Fibroblast of lung (primary cell): ENCODE results near the gene PADI1.

Source experiments
- EZH2 ChIP-seq: IDR thresholded peaks from 2 replicates; pipeline ENCODE4 v1.5.1; 2012; ENCODE audit warnings: low read length, control low read depth, mild to moderate bottlenecking; ENCODE audit errors: missing control alignments
- TF ChIP-seq, protein P1 (sequence below), 2 donors: IDR thresholded peaks in 1 of 2; conservative IDR thresholded peaks in 1 of 2; 1 replicate in 1 of 2; 2 replicates in 1 of 2; pipeline ENCODE4 v1.5.1; 2011 to 2012; ENCODE audit warnings: low read length in 2 of 2, control low read depth in 1 of 2, inconsistent platforms in 1 of 2, low read depth in 1 of 2, mild to moderate bottlenecking in 1 of 2

GRCh38 chr1:17233675-17234320, 28.9 kb downstream of the PADI1 start:
- TF ChIP-seq, protein P1, sequence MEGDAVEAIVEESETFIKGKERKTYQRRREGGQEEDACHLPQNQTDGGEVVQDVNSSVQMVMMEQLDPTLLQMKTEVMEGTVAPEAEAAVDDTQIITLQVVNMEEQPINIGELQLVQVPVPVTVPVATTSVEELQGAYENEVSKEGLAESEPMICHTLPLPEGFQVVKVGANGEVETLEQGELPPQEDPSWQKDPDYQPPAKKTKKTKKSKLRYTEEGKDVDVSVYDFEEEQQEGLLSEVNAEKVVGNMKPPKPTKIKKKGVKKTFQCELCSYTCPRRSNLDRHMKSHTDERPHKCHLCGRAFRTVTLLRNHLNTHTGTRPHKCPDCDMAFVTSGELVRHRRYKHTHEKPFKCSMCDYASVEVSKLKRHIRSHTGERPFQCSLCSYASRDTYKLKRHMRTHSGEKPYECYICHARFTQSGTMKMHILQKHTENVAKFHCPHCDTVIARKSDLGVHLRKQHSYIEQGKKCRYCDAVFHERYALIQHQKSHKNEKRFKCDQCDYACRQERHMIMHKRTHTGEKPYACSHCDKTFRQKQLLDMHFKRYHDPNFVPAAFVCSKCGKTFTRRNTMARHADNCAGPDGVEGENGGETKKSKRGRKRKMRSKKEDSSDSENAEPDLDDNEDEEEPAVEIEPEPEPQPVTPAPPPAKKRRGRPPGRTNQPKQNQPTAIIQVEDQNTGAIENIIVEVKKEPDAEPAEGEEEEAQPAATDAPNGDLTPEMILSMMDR (conservative IDR thresholded peaks at IDR 0.05 in 1 of 2, IDR thresholded peaks at IDR 0.05 in 1 of 2; ENCODE audit: low read depth in 1 of 2, low read length in 2 of 2) = no peak
- no peak for TF ChIP-seq EZH2
